Aorta (tissue), 5 donors: Measurements from ENCODE around the gene C10orf67. TPM values are rescaled to one million over a fixed set of nuclear protein-coding genes. Genes with fewer than 3 reads are reported as not detected.
A peak's percentile ranks its signal among the peaks of the same experiment; 100 is the strongest.

Experiments used
- ATAC-seq: fragments of 200-7000 bp; cut with Tn5 transposase; one replicate; pipeline ENCODE4 v1.9.1; 2022; ENCODE audit warnings: moderate library complexity; ENCODE audit not compliant: low FRiP score
- DNase-seq, 2 donors: peaks; one replicate each; pipeline ENCODE4 v3.0.0-alpha.2; 2020
- H3K27ac ChIP-seq, 2 donors: one replicate each; pipeline ENCODE4 v1.5.1; 2013; ENCODE audit warnings: low read length in 2 of 2, mild to moderate bottlenecking in 2 of 2, moderate library complexity in 2 of 2, control low read depth in 1 of 2, inconsistent platforms in 1 of 2, low read depth in 1 of 2
- H3K27me3 ChIP-seq, 2 donors: one replicate each; pipeline ENCODE4 v1.6.1; 2013; ENCODE audit warnings: control low read depth in 1 of 2, low read length in 1 of 2, mild to moderate bottlenecking in 1 of 2, moderate library complexity in 1 of 2; ENCODE audit not compliant: insufficient read depth in 2 of 2, control insufficient read depth in 1 of 2
- H3K36me3 ChIP-seq, 2 donors: one replicate each; pipeline ENCODE4 v1.6.1; 2013; ENCODE audit warnings: control low read depth in 1 of 2, low read length in 1 of 2, mild to moderate bottlenecking in 1 of 2; ENCODE audit not compliant: insufficient read depth in 2 of 2, control insufficient read depth in 1 of 2
- H3K4me1 ChIP-seq, 2 donors: one replicate each; pipeline ENCODE4 v1.6.1; 2013; ENCODE audit warnings: low read length in 2 of 2, control low read depth in 1 of 2, mild to moderate bottlenecking in 1 of 2, moderate library complexity in 1 of 2; ENCODE audit not compliant: insufficient read depth in 2 of 2, control insufficient read depth in 1 of 2
- H3K4me3 ChIP-seq, 2 donors: one replicate each; pipeline ENCODE4 v1.5.1; 2013; ENCODE audit warnings: low read length in 2 of 2, control low read depth in 1 of 2, mild to moderate bottlenecking in 1 of 2
- H3K9me3 ChIP-seq: one replicate; pipeline ENCODE4 v1.6.1; 2013; ENCODE audit warnings: mild to moderate bottlenecking, low read length; ENCODE audit not compliant: control insufficient read depth
- WGBS, 2 donors: extraction: QIAGEN DNeasy Blood & Tissue Kit; methylation state at CpG; one replicate each; pipeline ENCODE4 v1.1.7; 2013; 5-methylcytosine and 5-hydroxymethylcytosine counted together
- intact Hi-C, 2 donors: fragments of 100-400 bp; cut with DNase I; formaldehyde crosslinking; loops; one replicate each; pipeline versions ENCODE4 v1.14.2 to v1.15.0; 2022
- polyA plus RNA-seq, 2 donors: library from polyadenylated mRNA; stranded (reverse); fragments of 200-250 nt; gene quantifications; one replicate each; pipeline ENCODE4 v1.2.3, GENCODE V29; 2013
- total RNA-seq, 2 donors: library from RNA; stranded (reverse); fragmentation: NEBNext Ultra II Directional; extraction: Animal tissue kit (Norgen Biotek cat#: 25700); gene quantifications; one replicate each; pipeline ENCODE4 v1.2.1, GENCODE V29; 2021
- donor health status: healthy with polysubstance abuse.
- donor health status: Bipolar disorder and iron deficiency.
- donor health status: DM: no; HTN: no; CAD: no.
- donor health status: DM: no; HTN: no; CAD: no.
- donor health status: DM: yes; HTN: yes; CAD: no.

Gene C10orf67
- total and polyA plus RNA-seq, 4 donors, result not detected

GRCh38 chr10:23190872-23191763 lies 153.5 kb downstream of the C10orf67 start:
- H3K27me3 ChIP-seq, result no peaks in the 10 kb centered on the region
- no peaks in the 10 kb centered on the region for H3K36me3 ChIP-seq
- intact Hi-C loops, result no loop called here
- no peaks in the 10 kb centered on the region for H3K9me3 ChIP-seq
- WGBS, 2 donors, result 2% methylated on average over 36 of the region's 36 CpGs
- no peaks in the 10 kb centered on the region for H3K4me1 ChIP-seq
- ATAC-seq (peak; percentile 37), DNase-seq (no peak)
- H3K27ac ChIP-seq, result no peak overlapping the region
- no peak overlapping the region for H3K4me3 ChIP-seq

GRCh38 chr10:23189024-23189423 lies 155.6 kb downstream of the C10orf67 start:
- no peak overlapping the region for H3K27ac ChIP-seq
- DNase-seq, result no peak
- H3K4me1 ChIP-seq, result no peaks in the 10 kb centered on the region
- no peak overlapping the region for H3K4me3 ChIP-seq
- intact Hi-C loops, result no loop called here
- H3K36me3 ChIP-seq, result no peaks in the 10 kb centered on the region
- no peaks in the 10 kb centered on the region for H3K9me3 ChIP-seq
- 11 to 15% methylated on average over 5 of the region's 5 CpGs for WGBS, 2 donors
- no peaks in the 10 kb centered on the region for H3K27me3 ChIP-seq
- ATAC-seq, result no peak

GRCh38 chr10:23187155-23187554 lies 157.4 kb downstream of the C10orf67 start:
- H3K4me3 ChIP-seq, result no peak overlapping the region
- H3K9me3 ChIP-seq, result peaks cover 1% of the 10 kb centered on the region
- no peaks in the 10 kb centered on the region for H3K4me1 ChIP-seq
- 76 to 84% methylated on average over 1 of the region's 1 CpG for WGBS, 2 donors
- H3K27ac ChIP-seq, result no peak overlapping the region
- no peak for DNase-seq
- no peak for ATAC-seq
- intact Hi-C loops, result no loop called here
- H3K36me3 ChIP-seq, result no peaks in the 10 kb centered on the region
- no peaks in the 10 kb centered on the region for H3K27me3 ChIP-seq

- 10 to 12% methylated on average over 5 of the region's 5 CpGs for WGBS, 2 donors
- no peak for ATAC-seq
Measured at GRCh38 chr10:23186697-23187096, 157.9 kb downstream of the C10orf67 start.

GRCh38 chr10:23186178-23186577 lies 158.4 kb downstream of the C10orf67 start:
- no peaks in the 10 kb centered on the region for H3K4me1 ChIP-seq
- H3K27ac ChIP-seq, result no peak overlapping the region
- H3K27me3 ChIP-seq, result peaks cover 0 to under 1% of the 10 kb centered on the region in 2 donors
- no peaks in the 10 kb centered on the region for H3K36me3 ChIP-seq
- 47 to 57% methylated on average over 7 of the region's 7 CpGs for WGBS, 2 donors
- ATAC-seq (no peak), DNase-seq (no peak)
- peaks cover 2% of the 10 kb centered on the region for H3K9me3 ChIP-seq
- intact Hi-C loops, result no loop called here
- no peak overlapping the region for H3K4me3 ChIP-seq

More at GRCh38 chr10:23186697-23187096, 157.9 kb downstream of the C10orf67 start:
- intact Hi-C loops, result no loop called here
- DNase-seq, result no peak
- H3K9me3 ChIP-seq, result peaks cover 1% of the 10 kb centered on the region
- H3K4me3 ChIP-seq, result no peak overlapping the region
- no peak overlapping the region for H3K27ac ChIP-seq
- no peaks in the 10 kb centered on the region for H3K4me1 ChIP-seq
- H3K36me3 ChIP-seq, result no peaks in the 10 kb centered on the region
- no peaks in the 10 kb centered on the region for H3K27me3 ChIP-seq

- Histone ChIP-seq H3K36me3 (no peaks in the 10 kb centered on the region), H3K27me3 (peaks cover 0 to 1% of the 10 kb centered on the region in 2 donors), H3K4me1 (no peaks in the 10 kb centered on the region), H3K4me3 (no peak overlapping the region), H3K27ac (no peak overlapping the region), H3K9me3 (peaks cover 4% of the 10 kb centered on the region)
- DNase-seq (no peak), ATAC-seq (no peak)
- intact Hi-C loops, result loop anchor here in 1 of 2 donors (2.0 kb wide), 1 partner anchor 38 kb away; no protein-coding TSS in a partner anchor
- 9 to 14% methylated on average over 14 of the region's 14 CpGs for WGBS, 2 donors
Measured at GRCh38 chr10:23174977-23175512, 169.6 kb downstream of the C10orf67 start.

GRCh38 chr10:23174074-23174976 lies 170.3 kb downstream of the C10orf67 start:
- Histone ChIP-seq H3K4me1 (no peaks in the 10 kb centered on the region), H3K27ac (no peak overlapping the region), H3K4me3 (no peak overlapping the region), H3K27me3 (peaks cover 0 to 1% of the 10 kb centered on the region in 2 donors), H3K36me3 (no peaks in the 10 kb centered on the region), H3K9me3 (peaks cover 4% of the 10 kb centered on the region)
- DNase-seq (no peak), ATAC-seq (peak; percentile 31)
- intact Hi-C loops, result loop anchor here in 1 of 2 donors (2.0 kb wide), 1 partner anchor 38 kb away; no protein-coding TSS in a partner anchor
- WGBS, 2 donors, result 1 to 2% methylated on average over 86 to 88 of the region's 88 CpGs
